ENCODE data around the gene ANKRD34A. TPM values are rescaled to one million over a fixed set of nuclear protein-coding genes. Genes with fewer than 3 reads are reported as not detected.

The ANKRD34A gene
- total and polyA plus RNA-seq, 2 of the 13 experiments (the other 11 are each of a cell fraction or from before 2014, with no cell fraction given) = 0.05 to 0.07 TPM

- TF ChIP-seq MTERF4 (CRISPR knock-in tag; IDR thresholded peaks at IDR 0.05) (no peak), SIX1 (CRISPR knock-in tag; IDR thresholded peaks at IDR 0.05; ENCODE audit: borderline replicate concordance) (peak; percentile 33; the same call in 1 of the 2 replicates), PCBP1 (IDR thresholded peaks at IDR 0.05; ENCODE audit: borderline replicate concordance, low read depth, low read length) (no peak), ZZZ3 (CRISPR knock-in tag; IDR thresholded peaks at IDR 0.05; ENCODE audit: borderline replicate concordance) (no peak; the same call in 1 of the 2 replicates), TRIM24 (CRISPR knock-in tag; IDR thresholded peaks at IDR 0.05) (no peak), ATF5 (CRISPR knock-in tag; IDR thresholded peaks at IDR 0.05; ENCODE audit: low read depth) (peak; percentile 77; the same call in 1 of the 2 replicates), GABPB1 (CRISPR knock-in tag; IDR thresholded peaks at IDR 0.05) (peak; percentile 92), E2F1 (CRISPR knock-in tag; IDR thresholded peaks at IDR 0.05) (no peak), TBP (CRISPR knock-in tag; IDR thresholded peaks at IDR 0.05) (no peak), ZBTB34 (CRISPR knock-in tag; IDR thresholded peaks at IDR 0.05) (no peak; the same call in 1 of the 2 replicates), ZMYM3 (CRISPR knock-in tag; IDR thresholded peaks at IDR 0.05) (no peak; the same call in 1 of the 2 replicates), PAF1 (CRISPR knock-in tag; IDR thresholded peaks at IDR 0.05) (no peak), IKZF5 (CRISPR knock-in tag; IDR thresholded peaks at IDR 0.05) (0 out of 2 replicates have a peak, but pooled peaks have one; percentile 24)
- TF ChIP-seq, protein P1, sequence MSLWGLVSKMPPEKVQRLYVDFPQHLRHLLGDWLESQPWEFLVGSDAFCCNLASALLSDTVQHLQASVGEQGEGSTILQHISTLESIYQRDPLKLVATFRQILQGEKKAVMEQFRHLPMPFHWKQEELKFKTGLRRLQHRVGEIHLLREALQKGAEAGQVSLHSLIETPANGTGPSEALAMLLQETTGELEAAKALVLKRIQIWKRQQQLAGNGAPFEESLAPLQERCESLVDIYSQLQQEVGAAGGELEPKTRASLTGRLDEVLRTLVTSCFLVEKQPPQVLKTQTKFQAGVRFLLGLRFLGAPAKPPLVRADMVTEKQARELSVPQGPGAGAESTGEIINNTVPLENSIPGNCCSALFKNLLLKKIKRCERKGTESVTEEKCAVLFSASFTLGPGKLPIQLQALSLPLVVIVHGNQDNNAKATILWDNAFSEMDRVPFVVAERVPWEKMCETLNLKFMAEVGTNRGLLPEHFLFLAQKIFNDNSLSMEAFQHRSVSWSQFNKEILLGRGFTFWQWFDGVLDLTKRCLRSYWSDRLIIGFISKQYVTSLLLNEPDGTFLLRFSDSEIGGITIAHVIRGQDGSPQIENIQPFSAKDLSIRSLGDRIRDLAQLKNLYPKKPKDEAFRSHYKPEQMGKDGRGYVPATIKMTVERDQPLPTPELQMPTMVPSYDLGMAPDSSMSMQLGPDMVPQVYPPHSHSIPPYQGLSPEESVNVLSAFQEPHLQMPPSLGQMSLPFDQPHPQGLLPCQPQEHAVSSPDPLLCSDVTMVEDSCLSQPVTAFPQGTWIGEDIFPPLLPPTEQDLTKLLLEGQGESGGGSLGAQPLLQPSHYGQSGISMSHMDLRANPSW (CRISPR knock-in tag; IDR thresholded peaks at IDR 0.05; ENCODE audit: borderline replicate concordance) = no peak; the same call in 1 of the 2 replicates
- TF ChIP-seq, protein P2, sequence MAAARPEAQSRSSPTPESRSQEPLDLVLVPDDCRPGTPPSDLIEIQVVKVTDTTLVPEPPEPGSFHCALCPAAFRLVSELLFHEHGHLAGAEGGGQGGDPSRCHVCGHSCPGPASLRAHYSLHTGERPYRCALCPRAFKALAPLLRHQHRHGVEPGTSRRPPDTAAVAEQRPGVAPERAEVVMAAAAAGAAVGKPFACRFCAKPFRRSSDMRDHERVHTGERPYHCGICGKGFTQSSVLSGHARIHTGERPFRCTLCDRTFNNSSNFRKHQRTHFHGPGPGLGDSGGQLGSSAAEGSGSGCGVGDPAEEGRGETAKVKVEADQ (CRISPR knock-in tag; IDR thresholded peaks at IDR 0.05; ENCODE audit: borderline replicate concordance) = no peak; the same call in 1 of the 2 replicates
- TF ChIP-seq, protein P3, sequence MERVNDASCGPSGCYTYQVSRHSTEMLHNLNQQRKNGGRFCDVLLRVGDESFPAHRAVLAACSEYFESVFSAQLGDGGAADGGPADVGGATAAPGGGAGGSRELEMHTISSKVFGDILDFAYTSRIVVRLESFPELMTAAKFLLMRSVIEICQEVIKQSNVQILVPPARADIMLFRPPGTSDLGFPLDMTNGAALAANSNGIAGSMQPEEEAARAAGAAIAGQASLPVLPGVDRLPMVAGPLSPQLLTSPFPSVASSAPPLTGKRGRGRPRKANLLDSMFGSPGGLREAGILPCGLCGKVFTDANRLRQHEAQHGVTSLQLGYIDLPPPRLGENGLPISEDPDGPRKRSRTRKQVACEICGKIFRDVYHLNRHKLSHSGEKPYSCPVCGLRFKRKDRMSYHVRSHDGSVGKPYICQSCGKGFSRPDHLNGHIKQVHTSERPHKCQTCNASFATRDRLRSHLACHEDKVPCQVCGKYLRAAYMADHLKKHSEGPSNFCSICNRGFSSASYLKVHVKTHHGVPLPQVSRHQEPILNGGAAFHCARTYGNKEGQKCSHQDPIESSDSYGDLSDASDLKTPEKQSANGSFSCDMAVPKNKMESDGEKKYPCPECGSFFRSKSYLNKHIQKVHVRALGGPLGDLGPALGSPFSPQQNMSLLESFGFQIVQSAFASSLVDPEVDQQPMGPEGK (CRISPR knock-in tag; IDR thresholded peaks at IDR 0.05) = no peak
Observed at GRCh38 chr1:145927063-145927886, 37.1 kb downstream of the ANKRD34A start, which contains the start of gene RBM8A (continued).
